AG08396 (cell line): Measurements from ENCODE around the gene MORC1.
A peak's percentile ranks its signal among the peaks of the same experiment; 100 is the strongest.
"Not testable (repeated sequence)": the region's sequence is repeated elsewhere in the genome, so short reads cannot be mapped to it uniquely, and the experiment has no call there.

Experiments used
- DNase-seq: peaks from one replicate; pipeline ENCODE4 v3.0.0; 2012; ENCODE audit warnings: low spot score, mixed read lengths

Gene MORC1, protein sequence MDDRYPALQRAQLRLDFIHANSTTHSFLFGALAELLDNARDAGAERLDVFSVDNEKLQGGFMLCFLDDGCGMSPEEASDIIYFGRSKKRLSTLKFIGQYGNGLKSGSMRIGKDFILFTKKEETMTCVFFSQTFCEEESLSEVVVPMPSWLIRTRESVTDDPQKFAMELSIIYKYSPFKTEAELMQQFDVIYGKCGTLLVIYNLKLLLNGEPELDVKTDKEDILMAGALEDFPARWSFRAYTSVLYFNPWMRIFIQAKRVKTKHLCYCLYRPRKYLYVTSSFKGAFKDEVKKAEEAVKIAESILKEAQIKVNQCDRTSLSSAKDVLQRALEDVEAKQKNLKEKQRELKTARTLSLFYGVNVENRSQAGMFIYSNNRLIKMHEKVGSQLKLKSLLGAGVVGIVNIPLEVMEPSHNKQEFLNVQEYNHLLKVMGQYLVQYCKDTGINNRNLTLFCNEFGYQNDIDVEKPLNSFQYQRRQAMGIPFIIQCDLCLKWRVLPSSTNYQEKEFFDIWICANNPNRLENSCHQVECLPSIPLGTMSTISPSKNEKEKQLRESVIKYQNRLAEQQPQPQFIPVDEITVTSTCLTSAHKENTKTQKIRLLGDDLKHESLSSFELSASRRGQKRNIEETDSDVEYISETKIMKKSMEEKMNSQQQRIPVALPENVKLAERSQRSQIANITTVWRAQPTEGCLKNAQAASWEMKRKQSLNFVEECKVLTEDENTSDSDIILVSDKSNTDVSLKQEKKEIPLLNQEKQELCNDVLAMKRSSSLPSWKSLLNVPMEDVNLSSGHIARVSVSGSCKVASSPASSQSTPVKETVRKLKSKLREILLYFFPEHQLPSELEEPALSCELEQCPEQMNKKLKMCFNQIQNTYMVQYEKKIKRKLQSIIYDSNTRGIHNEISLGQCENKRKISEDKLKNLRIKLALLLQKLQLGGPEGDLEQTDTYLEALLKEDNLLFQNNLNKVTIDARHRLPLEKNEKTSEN

DNA sequence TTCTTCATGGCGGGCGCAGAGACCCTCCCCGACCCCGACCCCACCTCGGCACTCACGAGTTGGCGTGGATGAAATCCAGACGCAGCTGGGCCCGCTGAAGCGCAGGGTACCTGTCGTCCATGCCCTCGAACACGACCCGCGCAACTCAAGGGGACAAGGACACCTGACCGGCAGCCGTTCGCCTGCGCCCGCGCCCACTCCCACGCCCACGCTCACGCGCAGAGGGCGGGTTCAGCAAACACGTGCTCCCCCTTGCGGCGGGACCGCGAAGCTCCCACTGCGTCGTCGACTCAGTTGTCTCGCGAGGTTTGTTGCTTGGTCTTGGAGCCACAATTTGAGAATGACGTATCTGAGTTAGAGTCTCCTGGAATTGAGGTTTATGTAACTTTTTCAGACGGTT is at the start of gene MORC1:
MORC1 (minus strand) TSS at position 196 of the 400 bp plus-strand sequence; CDS start at position 121, 75 bp downstream.
- no peak for DNase-seq

DNA sequence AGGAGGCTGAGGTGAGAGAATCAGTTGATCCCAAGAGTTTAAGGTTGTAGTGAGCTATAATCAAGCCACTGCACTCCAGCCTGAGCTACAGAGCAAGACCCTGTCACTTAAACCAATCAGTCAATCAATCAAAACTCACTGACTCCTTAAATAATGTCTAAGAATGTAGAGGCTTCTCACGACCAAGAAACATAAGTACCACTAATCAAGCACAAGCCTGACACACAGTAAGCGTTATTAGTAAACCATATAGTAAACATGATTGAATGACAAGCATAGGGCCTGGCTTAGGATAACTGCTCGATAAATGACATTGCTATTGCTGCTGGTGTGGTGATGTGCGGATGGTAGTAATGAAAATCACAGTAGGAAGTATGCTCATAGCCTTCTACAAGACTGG is 48.0 kb upstream of the MORC1 start:
- DNase-seq: no peak

DNA sequence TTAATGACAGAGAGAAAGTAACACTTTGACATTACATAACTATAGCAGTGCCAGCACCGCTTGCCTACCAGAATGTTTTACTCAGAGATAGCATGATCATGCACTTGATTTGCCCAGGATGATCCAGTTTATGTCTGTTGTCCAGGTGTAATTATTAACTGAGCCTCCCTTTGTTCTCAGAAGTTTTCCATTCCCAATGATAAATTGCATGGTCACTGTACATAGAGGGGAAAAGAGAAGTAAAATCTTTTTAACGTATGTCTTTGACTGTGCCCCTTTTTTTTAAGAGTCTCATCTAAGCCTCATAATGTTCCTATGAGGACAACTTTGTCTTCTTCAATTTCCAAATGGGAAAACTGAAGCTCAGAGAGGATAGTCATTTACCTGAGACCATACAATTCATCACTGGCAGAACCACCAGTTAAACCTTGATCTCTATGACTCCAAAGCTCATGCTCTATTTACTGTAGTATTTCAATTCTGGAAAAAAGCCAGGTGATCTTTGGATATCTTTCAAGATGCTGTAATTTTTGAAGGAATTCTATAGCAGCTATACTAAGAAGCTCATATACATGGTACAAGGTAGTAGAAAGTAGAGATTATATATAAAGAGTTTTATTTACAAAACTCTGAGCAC is 43.7 kb upstream of the MORC1 start:
- DNase-seq: no peak

DNA sequence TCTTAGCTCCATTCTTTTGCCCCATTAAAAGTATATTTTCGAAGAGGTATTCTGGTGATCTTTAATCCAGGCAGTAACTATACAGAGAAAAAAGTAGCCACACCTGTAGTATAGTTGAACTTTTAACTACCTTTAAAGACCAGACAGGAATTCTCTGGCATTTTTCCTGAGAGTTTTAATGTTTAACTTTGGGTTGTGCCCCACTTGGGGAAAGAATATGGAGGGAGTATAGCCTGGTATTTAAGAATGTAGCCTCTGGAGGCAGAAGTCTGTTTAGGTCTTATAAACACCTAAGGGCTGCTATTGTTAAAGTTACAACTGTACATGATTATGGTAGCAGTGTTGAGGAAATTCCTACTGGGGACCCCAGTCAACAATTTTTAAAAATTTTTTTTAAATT is 37.9 kb upstream of the MORC1 start:
- DNase-seq: no peak

DNA sequence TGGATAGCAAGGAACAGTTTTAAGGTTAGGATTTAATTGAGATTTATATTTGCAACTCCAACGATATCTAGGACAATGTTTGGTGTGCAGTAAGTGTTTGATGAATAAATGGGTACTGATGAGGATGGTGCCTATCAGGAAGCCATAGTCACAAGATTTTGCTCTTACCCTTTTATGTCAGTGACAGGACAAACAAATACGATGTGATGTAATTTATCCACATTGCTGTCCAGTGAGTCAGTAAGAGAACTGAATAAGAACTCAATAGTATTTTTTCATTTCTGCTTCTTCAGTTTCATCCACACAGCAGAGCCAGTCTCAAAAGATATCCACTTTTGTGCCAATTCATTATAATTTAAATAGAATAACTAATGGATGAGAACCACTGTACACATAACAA is 37.0 kb upstream of the MORC1 start:
- DNase-seq: no peak

DNA sequence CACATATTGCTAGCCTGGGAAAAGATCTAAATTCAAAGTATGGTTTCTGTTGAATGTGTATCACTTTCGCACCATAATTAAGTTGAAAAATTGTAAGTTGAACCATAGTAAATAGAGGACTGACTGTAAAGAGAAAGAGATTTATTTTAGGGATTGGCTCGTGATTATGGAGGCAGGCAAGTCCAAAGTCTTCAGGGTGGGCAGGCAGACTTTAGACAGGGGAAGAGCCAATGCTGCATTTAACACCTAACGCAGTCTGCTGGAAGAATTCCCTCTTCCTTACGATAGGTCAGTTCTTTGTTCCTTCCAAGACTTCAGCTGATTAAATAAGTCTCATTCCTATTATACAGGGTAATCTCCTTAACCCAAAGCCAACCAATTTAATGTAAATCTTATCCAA is 34.4 kb upstream of the MORC1 start:
- DNase-seq: no peak

DNA sequence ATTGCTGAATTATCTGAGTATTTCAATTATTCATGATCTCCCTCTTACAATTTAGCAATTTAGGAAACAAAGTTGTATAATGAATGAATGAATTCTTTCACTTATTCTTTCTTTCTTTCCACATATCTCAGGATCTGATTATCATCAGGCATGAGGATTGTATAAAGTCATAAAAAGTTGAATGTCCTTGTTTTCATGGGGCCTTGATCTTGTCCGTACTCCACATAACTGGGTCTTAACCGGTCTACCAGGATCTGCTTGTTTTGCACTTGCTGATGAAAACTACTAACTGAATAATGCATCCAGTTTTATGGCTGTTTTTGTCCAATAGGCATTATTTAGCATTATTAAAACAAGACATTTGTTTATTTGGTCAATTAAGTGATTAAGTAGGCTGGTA is 31.1 kb upstream of the MORC1 start:
- DNase-seq: no peak

DNA sequence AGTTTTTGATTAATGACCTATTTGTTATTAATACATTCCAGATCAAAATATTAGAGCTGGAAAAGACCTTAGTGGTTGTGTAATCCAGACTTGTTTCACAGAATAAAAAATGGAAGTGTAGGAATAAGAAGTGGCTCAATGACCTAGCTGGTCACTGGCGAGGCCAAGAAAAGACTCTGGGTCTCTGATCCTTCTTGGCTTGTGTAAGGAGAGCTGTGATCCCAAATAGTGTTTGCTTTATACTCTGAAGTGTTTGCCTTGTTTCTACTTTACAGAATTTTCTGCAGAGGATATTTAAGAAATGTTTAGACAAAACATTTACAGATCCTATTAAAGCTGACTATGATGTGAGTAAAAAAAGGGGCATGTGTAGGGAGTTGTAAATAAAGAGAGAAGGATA is 25.7 kb upstream of the MORC1 start:
- DNase-seq: no peak

DNA sequence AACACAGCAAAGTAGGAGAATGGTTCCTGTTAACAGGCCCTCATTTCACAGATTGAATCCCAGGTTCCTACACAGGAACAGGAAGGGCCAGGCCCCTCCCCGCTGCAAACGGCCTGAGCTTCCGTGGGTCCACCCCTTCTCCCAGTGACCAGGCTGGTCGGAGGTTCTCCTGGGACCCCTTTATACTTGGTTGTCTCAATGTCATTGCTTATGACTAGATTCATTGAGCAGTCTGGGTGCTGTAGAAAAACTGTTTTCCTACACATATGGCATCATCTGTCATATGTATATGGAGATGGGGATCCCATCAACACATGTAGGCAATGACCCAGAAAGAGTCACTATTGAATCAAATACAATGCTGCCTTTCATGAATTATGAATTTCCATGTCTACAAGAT is 22.4 kb upstream of the MORC1 start:
- DNase-seq: no peak

DNA sequence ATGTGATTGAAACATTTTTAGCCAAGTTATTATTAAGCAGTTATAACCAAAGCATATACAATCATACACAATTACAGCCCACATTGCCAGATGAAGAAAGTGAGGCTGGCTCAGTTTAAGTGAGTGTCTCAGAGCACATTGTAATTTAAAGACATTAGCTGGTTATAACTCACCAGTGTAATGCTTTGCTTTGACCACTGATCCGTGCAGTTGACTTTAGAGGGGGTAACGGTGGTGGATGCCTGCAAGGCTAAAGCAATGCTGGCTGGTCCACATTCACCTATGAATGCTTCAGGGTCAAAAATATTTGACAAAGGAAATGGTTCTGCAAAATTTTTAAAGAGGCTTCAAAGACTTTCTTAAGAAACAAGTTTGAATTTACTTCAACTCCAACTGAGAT is 19.8 kb upstream of the MORC1 start:
- no peak for DNase-seq

DNA sequence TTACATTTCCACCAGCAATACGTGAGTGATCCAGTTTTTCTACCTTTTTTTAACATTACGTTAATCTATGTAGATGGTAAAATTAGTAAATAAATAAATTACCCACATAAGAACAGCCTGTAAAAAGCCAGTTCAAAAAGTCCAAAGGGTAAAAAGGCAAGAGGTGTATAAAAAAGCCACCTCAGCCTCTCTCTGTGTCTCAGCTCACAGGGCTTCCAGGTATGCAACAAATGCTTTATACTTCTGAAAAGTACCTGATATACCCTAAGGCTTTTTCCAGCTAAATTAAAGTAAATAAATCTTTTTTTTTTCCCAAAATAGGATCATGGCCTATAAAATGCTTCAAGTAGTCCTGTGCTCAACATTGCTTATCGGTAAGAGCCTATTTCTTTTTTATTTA is 18.6 kb upstream of the MORC1 start, which contains the start of gene C3orf85:
C3orf85 (plus strand) TSS at position 197 of the 400 bp plus-strand sequence; CDS start at position 326, 129 bp downstream.
- DNase-seq: no peak

DNA sequence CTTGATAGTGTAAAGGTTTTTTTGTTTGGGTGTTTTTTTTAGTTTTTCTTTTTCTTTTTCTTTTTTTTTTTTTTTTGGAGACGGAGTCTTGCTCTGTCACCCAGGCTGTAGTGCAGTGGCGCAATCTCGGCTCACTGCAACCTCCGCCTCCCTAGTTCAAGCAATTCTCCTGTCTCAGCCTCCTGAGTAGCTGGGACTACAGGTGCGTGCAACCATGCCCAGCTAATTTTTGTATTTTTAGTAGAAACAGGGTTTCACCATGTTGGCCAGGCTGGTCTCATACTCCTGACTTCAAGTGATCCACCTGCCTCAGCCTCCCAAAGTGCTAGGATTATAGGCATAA is 15.5 kb upstream of the MORC1 start:
- DNase-seq: not testable (repeated sequence)

DNA sequence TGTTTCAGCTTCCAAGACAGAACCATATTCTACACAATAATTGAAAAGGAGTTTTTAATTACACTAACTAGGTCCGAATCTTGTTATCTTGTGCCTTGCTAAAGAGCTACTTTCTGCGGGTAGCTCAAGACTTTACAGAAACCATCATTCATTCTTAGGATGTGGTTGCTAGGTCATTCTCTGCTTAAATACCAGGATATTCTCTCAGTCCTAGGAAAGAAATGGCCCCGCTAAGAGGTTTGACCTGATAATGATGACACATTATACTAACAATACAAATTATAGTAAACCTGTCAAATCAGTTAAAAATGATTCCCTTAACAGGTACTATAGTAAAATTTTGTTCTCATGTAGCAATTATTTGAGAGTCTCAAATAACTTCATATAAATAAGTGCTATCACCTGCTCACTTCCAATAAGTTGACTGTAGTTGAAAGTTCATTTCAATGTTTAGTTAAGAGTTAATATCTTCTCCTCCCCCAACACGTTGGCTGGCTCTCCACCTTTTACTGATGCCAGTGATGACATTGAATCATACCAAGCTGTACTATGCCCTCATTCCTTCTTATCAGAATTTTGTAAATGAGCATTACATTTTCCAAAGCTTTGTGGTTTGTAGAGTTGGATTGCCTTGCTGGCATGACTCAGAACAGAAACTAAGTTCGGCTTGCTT is 15.0 kb upstream of the MORC1 start:
- DNase-seq: peak; percentile 42

DNA sequence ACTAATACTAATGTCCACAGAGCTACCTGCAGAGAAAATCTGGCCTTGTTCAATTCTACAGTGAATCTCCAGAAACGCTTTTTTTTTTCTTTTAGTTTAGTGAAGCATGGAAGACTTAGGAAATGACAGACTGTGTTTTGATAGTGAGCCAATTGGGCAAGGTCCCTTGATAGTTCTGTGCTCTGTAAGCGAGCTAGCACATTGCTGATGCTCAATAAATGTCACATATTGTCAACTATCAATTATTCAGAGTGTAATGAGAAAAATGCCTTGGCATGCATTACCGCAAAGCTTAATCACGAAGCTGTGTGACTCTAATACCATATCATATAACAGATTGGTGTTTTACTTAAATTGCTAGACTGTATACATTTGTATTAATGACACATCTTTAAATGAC is 13.3 kb upstream of the MORC1 start:
- peak; percentile 17 for DNase-seq

DNA sequence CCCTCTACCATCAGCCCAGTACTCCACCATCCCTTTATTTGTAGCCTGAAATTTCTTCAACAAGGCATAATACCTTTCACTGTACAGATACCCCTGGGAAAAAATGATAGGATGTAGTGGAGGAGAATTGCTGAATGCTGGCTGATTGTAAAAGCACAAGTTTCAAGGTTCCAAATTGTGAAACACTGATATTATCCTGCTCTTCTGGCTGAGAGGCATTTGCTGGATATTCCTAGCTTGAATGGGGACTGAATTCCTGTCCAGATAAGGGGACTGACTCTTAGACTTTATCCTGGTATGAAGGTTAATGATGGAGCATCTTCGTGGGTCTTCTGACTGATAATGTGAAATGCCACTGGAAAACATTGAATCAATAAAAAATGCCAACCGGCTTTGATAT is 9.6 kb upstream of the MORC1 start:
- no peak for DNase-seq

DNA sequence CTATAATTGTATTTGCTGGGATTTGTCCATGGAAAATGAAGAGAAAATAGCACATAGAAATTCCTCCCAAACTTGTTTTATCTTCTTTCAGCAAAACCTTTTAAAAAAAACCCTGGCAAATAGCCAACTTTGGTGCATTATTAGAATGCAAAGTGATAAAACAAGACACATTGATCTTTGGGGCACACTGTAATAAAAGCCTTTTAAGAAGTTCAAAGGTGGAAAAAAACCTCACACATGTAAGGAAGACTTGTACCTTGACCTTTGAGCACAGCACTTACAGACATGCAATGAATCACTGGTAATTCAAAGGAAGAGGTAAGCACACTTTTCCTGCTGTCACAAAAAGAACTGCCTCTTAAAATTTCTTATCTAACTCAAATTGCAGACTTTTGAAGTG is 8.0 kb upstream of the MORC1 start:
- DNase-seq: no peak

DNA sequence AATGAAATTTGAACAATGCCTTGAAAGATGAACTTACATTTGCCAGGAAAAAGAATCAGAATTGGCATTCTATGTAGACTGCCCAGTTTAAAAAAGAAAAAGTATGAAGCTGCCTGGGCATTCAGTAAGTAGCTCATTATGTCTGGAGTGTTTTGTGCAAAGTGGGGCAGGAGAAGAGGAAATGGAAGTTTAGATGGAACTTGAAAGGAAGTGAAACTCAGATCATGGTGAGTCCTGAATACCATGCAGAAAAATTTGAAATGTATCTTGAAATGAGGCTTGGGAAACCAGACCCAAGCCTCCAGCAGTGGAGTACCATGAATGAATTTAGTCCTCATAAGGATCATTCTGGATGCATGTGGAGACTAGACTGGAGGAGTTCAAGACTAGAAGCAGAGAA is 4.8 kb upstream of the MORC1 start:
- no peak for DNase-seq

DNA sequence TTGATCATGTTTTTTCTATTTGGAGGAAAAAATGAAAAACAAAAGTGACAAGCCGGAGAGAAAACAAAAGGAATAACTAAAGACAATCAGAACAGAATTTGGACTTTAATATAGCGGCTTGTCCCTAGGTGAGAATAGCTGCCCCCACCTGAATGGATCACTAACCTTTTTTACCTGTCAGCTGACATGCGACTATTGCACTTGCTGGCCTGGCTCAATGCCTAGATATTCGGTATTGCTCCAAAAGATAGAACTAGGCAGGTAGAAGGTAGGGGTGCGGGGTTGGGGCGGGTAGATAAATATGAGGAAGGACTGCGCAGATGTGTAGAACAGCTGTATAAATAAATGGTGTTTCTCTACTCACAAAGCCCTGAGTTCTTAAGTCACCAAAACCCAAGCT is 650 bp upstream of the MORC1 start:
- DNase-seq: no peak

DNA sequence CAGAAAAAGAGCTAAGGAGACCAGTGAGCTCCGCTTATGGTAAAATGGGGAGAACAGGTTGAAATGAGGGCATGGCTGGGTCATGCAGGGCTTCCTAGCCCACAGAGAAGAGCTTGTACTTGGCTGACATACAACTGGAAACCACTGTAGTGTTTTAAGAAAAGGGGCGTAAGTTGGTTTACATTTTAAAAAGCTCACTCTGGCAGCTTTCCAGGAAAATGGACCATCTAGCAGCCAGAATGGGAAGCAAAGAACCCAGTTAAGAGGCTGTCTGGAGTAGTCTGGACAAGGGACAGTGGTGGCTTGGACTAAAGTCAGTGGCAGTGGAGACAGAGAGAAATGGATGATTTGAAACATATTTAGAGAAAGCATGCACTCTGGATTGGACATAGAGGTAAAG is 1.9 kb downstream of the MORC1 start:
- DNase-seq: no peak

DNA sequence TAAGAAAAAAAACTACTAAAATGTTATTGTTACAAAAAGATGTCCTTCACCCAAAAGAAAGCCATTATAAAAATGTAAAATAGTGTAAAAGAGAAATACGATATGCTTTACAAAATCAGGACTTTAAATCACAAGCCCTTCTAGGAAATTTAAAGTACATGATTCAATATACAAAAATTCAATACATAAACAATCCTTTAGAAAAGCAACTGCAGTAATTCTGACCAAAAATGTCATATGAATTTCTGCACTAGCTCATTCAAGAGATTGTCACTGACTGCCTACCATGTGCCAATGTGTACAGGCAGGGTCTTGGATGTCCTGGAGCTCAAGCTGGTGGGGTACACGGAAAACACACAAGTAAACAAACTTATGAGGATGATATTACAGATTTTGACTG is 2.5 kb downstream of the MORC1 start:
- DNase-seq: peak; percentile 71

DNA sequence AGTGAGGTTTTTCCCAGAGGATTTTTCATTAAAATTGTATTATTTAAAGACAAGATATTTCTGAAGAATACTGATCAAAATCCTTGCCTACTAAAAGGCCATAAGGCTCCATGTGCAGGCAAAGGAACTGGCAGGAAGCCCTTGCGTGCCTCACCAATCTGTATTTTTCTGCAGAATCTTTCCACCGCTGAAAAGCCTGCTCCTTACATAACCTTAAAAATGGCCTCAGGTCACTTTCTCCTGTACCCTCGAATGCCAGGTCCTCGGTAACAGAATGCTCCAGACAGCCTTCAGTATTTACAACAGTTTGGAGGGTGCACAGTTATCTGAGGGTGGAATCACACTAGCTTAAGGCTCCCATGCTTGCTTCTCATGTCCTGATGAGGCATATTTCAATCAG is 3.2 kb downstream of the MORC1 start:
- DNase-seq: no peak
